H1 (cell line): ENCODE results near the gene PACS1. TPM values are rescaled to one million over a fixed set of nuclear protein-coding genes. Genes with fewer than 3 reads are reported as not detected.

ENCODE experiments used
- ASH2L ChIP-seq: fragments of 200-600, 300-600 bp; sonication (generic); IDR thresholded peaks from one replicate; pipeline ENCODE4 v1.7.1; 2017; ENCODE audit warnings: low read length
- CBX5 ChIP-seq: fragments of 300-800, 300-1000 bp; sonication (generic); IDR thresholded peaks from 2 replicates; pipeline ENCODE4 v1.7.1; 2016; ENCODE audit warnings: antibody characterized with exemption, low read length, low read depth
- CEBPB ChIP-seq: IDR thresholded peaks from 2 replicates; pipeline ENCODE4 v1.6.1; 2012; ENCODE audit warnings: low read depth, low read length
- CHD1 ChIP-seq: IDR thresholded peaks from 2 replicates; pipeline ENCODE4 v1.6.1; 2012; ENCODE audit warnings: low read depth, low read length, improper control_type of control experiment
- CREB1 ChIP-seq: IDR thresholded peaks from 2 replicates; pipeline ENCODE4 v1.6.1; 2012; ENCODE audit warnings: inconsistent platforms
- CTBP2 ChIP-seq: IDR thresholded peaks from 2 replicates; pipeline ENCODE4 v1.7.0; 2011; ENCODE audit warnings: borderline replicate concordance, mild to moderate bottlenecking, moderate library complexity, mixed read lengths, low read length; ENCODE audit not compliant: insufficient read depth, insufficient read length
- CTCF ChIP-seq, 3 experiments: IDR thresholded peaks; 1 replicate in 2 of 3; 2 replicates in 1 of 3; pipeline versions ENCODE4 v1.5.1 to v1.6.1; 2011; ENCODE audit warnings: low read length in 3 of 3, mild to moderate bottlenecking in 3 of 3, inconsistent platforms in 2 of 3, low read depth in 1 of 3, moderate library complexity in 1 of 3; ENCODE audit not compliant: insufficient read depth in 1 of 3; ENCODE audit errors: control extremely low read depth in 1 of 3
- E2F6 ChIP-seq: IDR thresholded peaks from 2 replicates; pipeline ENCODE4 v1.6.1; 2012; ENCODE audit warnings: inconsistent platforms
- EZH2 ChIP-seq: fragments of 200-600 bp; sonication (generic); IDR thresholded peaks from 2 replicates; pipeline ENCODE4 v1.7.1; 2012; ENCODE audit warnings: low read depth, mild to moderate bottlenecking, moderate library complexity, low read length, inconsistent platforms; ENCODE audit not compliant: severe bottlenecking
- GTF2F1 ChIP-seq: IDR thresholded peaks from 2 replicates; pipeline ENCODE4 v1.6.1; 2012; ENCODE audit warnings: low read depth, low read length, improper control_type of control experiment, borderline replicate concordance
- HDAC6 ChIP-seq: IDR thresholded peaks from one replicate; pipeline ENCODE4 v1.7.1; 2012; ENCODE audit warnings: low read depth, mild to moderate bottlenecking, inconsistent platforms, low read length, moderate library complexity
- KDM5A ChIP-seq: fragments of 200-600 bp; IDR thresholded peaks from 2 replicates; pipeline ENCODE4 v1.7.1; 2012; ENCODE audit warnings: mild to moderate bottlenecking, low read length, inconsistent platforms, mixed read lengths
- NRF1 ChIP-seq: IDR thresholded peaks from 2 replicates; pipeline ENCODE4 v1.6.1; 2011; ENCODE audit warnings: mild to moderate bottlenecking, low read depth, low read length, improper control_type of control experiment
- POLR2AphosphoS5 ChIP-seq: IDR thresholded peaks from 2 replicates; pipeline ENCODE4 v1.6.1; 2011; ENCODE audit warnings: low read depth, low read length
- RAD21 ChIP-seq, 2 experiments: IDR thresholded peaks in 1 of 2; conservative IDR thresholded peaks in 1 of 2; 2 replicates each; pipeline ENCODE4 v1.6.1; 2011; ENCODE audit warnings: low read depth in 2 of 2, low read length in 2 of 2, improper control_type of control experiment in 1 of 2, inconsistent platforms in 1 of 2, mild to moderate bottlenecking in 1 of 2, moderate library complexity in 1 of 2
- RBBP5 ChIP-seq: IDR thresholded peaks from 2 replicates; pipeline ENCODE4 v1.7.1; 2012; ENCODE audit warnings: low read depth, mild to moderate bottlenecking, inconsistent platforms, low read length, moderate library complexity, borderline replicate concordance
- RNF2 ChIP-seq: fragments of 200-900, 300-1000 bp; sonication (generic); IDR thresholded peaks from 2 replicates; pipeline ENCODE4 v1.7.1; 2016; ENCODE audit warnings: borderline replicate concordance, low read depth, mild to moderate bottlenecking, antibody characterized with exemption, low read length; ENCODE audit not compliant: poor library complexity, severe bottlenecking; ENCODE audit errors: missing control alignments
- SIRT6 ChIP-seq: IDR thresholded peaks from one replicate; pipeline ENCODE4 v1.7.1; 2012; ENCODE audit warnings: low read length, inconsistent platforms
- SIX5 ChIP-seq: IDR thresholded peaks from 2 replicates; pipeline ENCODE4 v1.6.1; 2011; ENCODE audit warnings: mild to moderate bottlenecking, low read depth, low read length
- SP2 ChIP-seq: IDR thresholded peaks from 2 replicates; pipeline ENCODE4 v1.6.1; 2012; ENCODE audit warnings: mild to moderate bottlenecking, low read length, inconsistent platforms
- TBP ChIP-seq: IDR thresholded peaks from 2 replicates; pipeline ENCODE4 v1.6.1; 2011; ENCODE audit warnings: low read depth, low read length, improper control_type of control experiment
- polyA plus RNA-seq, 7 experiments: library from polyadenylated mRNA; depleted of rRNA in 3 of 7; stranded (reverse) in 5 of 7; unstranded in 2 of 7; fragments of >200 nt in 5 of 7; fragments of 200-250 nt in 2 of 7; gene quantifications; 1 replicate in 5 of 7; 2 replicates in 1 of 7; 4 replicates in 1 of 7; pipeline versions ENCODE4 v1.2.1 to v1.2.3, GENCODE V29; 2011 to 2013; ENCODE audit warnings: missing spikeins in 2 of 7, mixed read lengths in 2 of 7
- total RNA-seq: library from RNA; stranded (reverse); fragmentation: NEBNext Ultra II Directional; extraction: Animal tissue kit (Norgen Biotek cat#: 25700); gene quantifications from 2 replicates; pipeline ENCODE4 v1.2.1, GENCODE V29; 2021

The PACS1 gene
- total and polyA plus RNA-seq, 2 of the 8 experiments (the other 6 are each of a cell fraction or from before 2014, with no cell fraction given): 11.5 to 36.0 TPM

- TF ChIP-seq CREB1 (no peak), POLR2AphosphoS5 (peak; percentile 73; the same call in 1 of the 2 replicates), EZH2 (no peak), RAD21 (IDR thresholded peaks at IDR 0.05 in 1 of 2, conservative IDR thresholded peaks at IDR 0.05 in 1 of 2; ENCODE audit: low read depth in 2 of 2, low read length in 2 of 2) (no peak), CTBP2 (no peak), TBP (0 out of 2 replicates have a peak, but pooled peaks have one; percentile 14), E2F6 (no peak), CTCF (IDR thresholded peaks at IDR 0.05; ENCODE audit: control extremely low read depth in 1 of 3, insufficient read depth in 1 of 3, low read depth in 1 of 3, low read length in 3 of 3) (no peak), CHD1 (no peak), SIRT6 (no peak), SIX5 (no peak), KDM5A (no peak), NRF1 (no peak), RBBP5 (peak; percentile 23; the same call in 1 of the 2 replicates), CBX5 (no peak), SP2 (no peak), GTF2F1 (no peak), RNF2 (no peak), ASH2L (peak; percentile 31), CEBPB (no peak), HDAC6 (no peak)
Measured at GRCh38 chr11:66069715-66070603, at the start of gene PACS1 (continued).
